ENCODE data around the gene BAHCC1. TPM values are rescaled to one million over a fixed set of nuclear protein-coding genes. Genes with fewer than 3 reads are reported as not detected.
A peak's percentile ranks its signal among the peaks of the same experiment; 100 is the strongest.

The BAHCC1 gene
- total RNA-seq, 2 experiments from 2014 or later, result 0.87 to 0.91 TPM

- POLR2A ChIA-PET, result no interaction called here
These were observed 3.8 kb upstream of the BAHCC1 start for GRCh38 chr17:81391293-81391935.

GRCh38 chr17:81391936-81392908, 3.0 kb upstream of the BAHCC1 start:
- ChIA-PET POLR2A (no interaction called here), CTCF (no interaction called here)
- Mint-ChIP-seq H3K4me1 (ENCODE audit: low read depth) (peaks cover 13% of the 10 kb centered on the region), H3K36me3 (ENCODE audit: low read depth) (peaks cover 7% of the 10 kb centered on the region), H3K27ac (no peak overlapping the region), H3K9me3 (ENCODE audit: insufficient read depth) (no peaks in the 10 kb centered on the region), H3K27me3 (ENCODE audit: low read depth) (peaks cover 56% of the 10 kb centered on the region), H3K4me3 (no peak overlapping the region)
- ATAC-seq (no peak), DNase-seq (no peak)

More at GRCh38 chr17:81391293-81391935, 3.8 kb upstream of the BAHCC1 start:
- no peak for ATAC-seq
- no peak for DNase-seq
- CTCF ChIA-PET, result no interaction called here
- Mint-ChIP-seq H3K9me3 (ENCODE audit: insufficient read depth) (no peaks in the 10 kb centered on the region), H3K27ac (no peak overlapping the region), H3K4me1 (ENCODE audit: low read depth) (peaks cover 13% of the 10 kb centered on the region), H3K36me3 (ENCODE audit: low read depth) (peaks cover 7% of the 10 kb centered on the region), H3K4me3 (no peak overlapping the region), H3K27me3 (ENCODE audit: low read depth) (peaks cover 56% of the 10 kb centered on the region)

- ATAC-seq, result no peak
- ChIA-PET POLR2A (no interaction called here), CTCF (no interaction called here)
- no peak overlapping the region for H3K27ac Mint-ChIP-seq
- H3K36me3 Mint-ChIP-seq (ENCODE audit: low read depth), result peaks cover 7% of the 10 kb centered on the region
- peaks cover 17% of the 10 kb centered on the region for H3K4me1 Mint-ChIP-seq (ENCODE audit: low read depth)
- H3K4me3 Mint-ChIP-seq, result no peak overlapping the region
- H3K27me3 Mint-ChIP-seq (ENCODE audit: low read depth), result peaks cover 56% of the 10 kb centered on the region
- no peaks in the 10 kb centered on the region for H3K9me3 Mint-ChIP-seq (ENCODE audit: insufficient read depth)
- no peak for DNase-seq
These were observed 2.2 kb upstream of the BAHCC1 start for GRCh38 chr17:81392909-81393654.

- peaks cover 18% of the 10 kb centered on the region for H3K4me1 Mint-ChIP-seq (ENCODE audit: low read depth)
- H3K36me3 Mint-ChIP-seq (ENCODE audit: low read depth), result peaks cover 8% of the 10 kb centered on the region
- peaks cover 55% of the 10 kb centered on the region for H3K27me3 Mint-ChIP-seq (ENCODE audit: low read depth)
- H3K9me3 Mint-ChIP-seq (ENCODE audit: insufficient read depth), result no peaks in the 10 kb centered on the region
- DNase-seq, result peak; percentile 45
- no peak for ATAC-seq
- no peak overlapping the region for H3K27ac Mint-ChIP-seq
- H3K4me3 Mint-ChIP-seq, result peak overlapping the region; percentile 17
- ChIA-PET POLR2A (no interaction called here), CTCF (no interaction called here)
These were observed 1.4 kb upstream of the BAHCC1 start for GRCh38 chr17:81393684-81394376.

- H3K27ac Mint-ChIP-seq, result no peak overlapping the region
- H3K27me3 Mint-ChIP-seq (ENCODE audit: low read depth), result peaks cover 54% of the 10 kb centered on the region
- DNase-seq (no peak), ATAC-seq (no peak)
- peak overlapping the region; percentile 17 for H3K4me3 Mint-ChIP-seq
- ChIA-PET CTCF (interaction anchor here (1.3 to 1.5 kb wide), 2 partner anchors 90 to 142 kb away, joined by 4 to 5 read pairs; no protein-coding TSS in a partner anchor), POLR2A (no interaction called here)
- no peaks in the 10 kb centered on the region for H3K9me3 Mint-ChIP-seq (ENCODE audit: insufficient read depth)
- H3K4me1 Mint-ChIP-seq (ENCODE audit: low read depth), result peaks cover 21% of the 10 kb centered on the region
- peaks cover 9% of the 10 kb centered on the region for H3K36me3 Mint-ChIP-seq (ENCODE audit: low read depth)
These were observed 808 bp upstream of the BAHCC1 start for GRCh38 chr17:81394377-81394920.

- ATAC-seq, result no peak
- peaks cover 23% of the 10 kb centered on the region for H3K4me1 Mint-ChIP-seq (ENCODE audit: low read depth)
- H3K27ac Mint-ChIP-seq, result no peak overlapping the region
- peaks cover 9% of the 10 kb centered on the region for H3K36me3 Mint-ChIP-seq (ENCODE audit: low read depth)
- DNase-seq, result no peak
- H3K27me3 Mint-ChIP-seq (ENCODE audit: low read depth), result peaks cover 58% of the 10 kb centered on the region
- no peak overlapping the region for H3K4me3 Mint-ChIP-seq
- ChIA-PET CTCF (interaction anchor here (1.3 to 1.5 kb wide), 2 partner anchors 89 to 143 kb away, joined by 4 to 5 read pairs; no protein-coding TSS in a partner anchor), POLR2A (no interaction called here)
- H3K9me3 Mint-ChIP-seq (ENCODE audit: insufficient read depth), result no peaks in the 10 kb centered on the region
These were observed 482 bp downstream of the BAHCC1 start for GRCh38 chr17:81395600-81396277.

- H3K36me3 Mint-ChIP-seq (ENCODE audit: low read depth), result peaks cover 9% of the 10 kb centered on the region
- H3K27me3 Mint-ChIP-seq (ENCODE audit: low read depth), result peaks cover 59% of the 10 kb centered on the region
- no peak for DNase-seq
- CTCF ChIA-PET, result interaction anchor here (0.9 kb wide), 1 partner anchor 88 kb away, joined by 4 read pairs; no protein-coding TSS in a partner anchor
- H3K27ac Mint-ChIP-seq, result no peak overlapping the region
- peaks cover 23% of the 10 kb centered on the region for H3K4me1 Mint-ChIP-seq (ENCODE audit: low read depth)
- POLR2A ChIA-PET, result no interaction called here
- no peak for ATAC-seq
- no peak overlapping the region for H3K4me3 Mint-ChIP-seq
- no peaks in the 10 kb centered on the region for H3K9me3 Mint-ChIP-seq (ENCODE audit: insufficient read depth)
These were observed 1.0 kb downstream of the BAHCC1 start for GRCh38 chr17:81396278-81396721.

- Mint-ChIP-seq H3K4me3 (no peak overlapping the region), H3K4me1 (ENCODE audit: low read depth) (peaks cover 24% of the 10 kb centered on the region), H3K9me3 (ENCODE audit: insufficient read depth) (no peaks in the 10 kb centered on the region), H3K36me3 (ENCODE audit: low read depth) (peaks cover 9% of the 10 kb centered on the region), H3K27ac (no peak overlapping the region), H3K27me3 (ENCODE audit: low read depth) (peaks cover 59% of the 10 kb centered on the region)
- DNase-seq (no peak), ATAC-seq (no peak)
- ChIA-PET POLR2A (interaction anchor here (0.6 kb wide), 1 partner anchor 1256 kb away, joined by 3 read pairs; no protein-coding TSS in a partner anchor), CTCF (interaction anchor here (0.9 kb wide), 1 partner anchor 88 kb away, joined by 4 read pairs; no protein-coding TSS in a partner anchor)
These were observed 1.6 kb downstream of the BAHCC1 start for GRCh38 chr17:81396722-81397313.

GRCh38 chr17:81397314-81398175, 2.3 kb downstream of the BAHCC1 start:
- CTCF ChIA-PET, result interaction anchor here (0.7 to 1.5 kb wide), 2 partner anchors 14 to 87 kb away, joined by 3 read pairs; no protein-coding TSS in a partner anchor
- Mint-ChIP-seq H3K4me3 (peak overlapping the region; percentile 20), H3K36me3 (ENCODE audit: low read depth) (peaks cover 9% of the 10 kb centered on the region), H3K9me3 (ENCODE audit: insufficient read depth) (no peaks in the 10 kb centered on the region), H3K4me1 (ENCODE audit: low read depth) (peaks cover 29% of the 10 kb centered on the region), H3K27ac (peak overlapping the region; percentile 50), H3K27me3 (ENCODE audit: low read depth) (peaks cover 58% of the 10 kb centered on the region)
- POLR2A ChIA-PET, result interaction anchor here (0.6 kb wide), 1 partner anchor 1257 kb away, joined by 3 read pairs; no protein-coding TSS in a partner anchor
- ATAC-seq, result no peak
- no peak for DNase-seq

Data from activated CD8-positive, alpha-beta T cell treated with anti-CD3 and anti-CD28 coated beads, Interleukin-2, amount 10 ng/mL, durations not matched to agents 7 days and 5 days (primary cell).